ENCODE results near the gene INPP5E.
"Not testable (repeated sequence)": the region's sequence is repeated elsewhere in the genome, so short reads cannot be mapped to it uniquely, and the experiment has no call there.

INPP5E gene

GRCh38 chr9:136429683-136430491 is 9.8 kb downstream of the INPP5E start:
- DNase-seq (ENCODE audit: low read depth in 2 of 2): no peak

GRCh38 chr9:136429075-136429628 is 10.5 kb downstream of the INPP5E start:
- DNase-seq (ENCODE audit: low read depth in 2 of 2): no peak

- no peak for DNase-seq (ENCODE audit: low read depth in 2 of 2)
These were observed 12.9 kb downstream of the INPP5E start for GRCh38 chr9:136426787-136427186.

GRCh38 chr9:136425367-136425766 is 14.3 kb downstream of the INPP5E start:
- DNase-seq (ENCODE audit: low read depth in 2 of 2): not testable (repeated sequence)

GRCh38 chr9:136424750-136425362 is 14.8 kb downstream of the INPP5E start:
- DNase-seq (ENCODE audit: low read depth in 2 of 2): no peak

- DNase-seq (ENCODE audit: low read depth in 2 of 2): no peak
These were observed 16.1 kb downstream of the INPP5E start for GRCh38 chr9:136423432-136424146.

- DNase-seq (ENCODE audit: low read depth in 2 of 2): no peak
These were observed 16.8 kb downstream of the INPP5E start for GRCh38 chr9:136422876-136423275.

- DNase-seq (ENCODE audit: low read depth in 2 of 2): no peak
These were observed 17.9 kb downstream of the INPP5E start for GRCh38 chr9:136421791-136422190.

- no peak for DNase-seq (ENCODE audit: low read depth in 2 of 2)
These were observed 20.6 kb downstream of the INPP5E start for GRCh38 chr9:136419092-136419420.

GRCh38 chr9:136418182-136419091 is 21.2 kb downstream of the INPP5E start:
- DNase-seq (ENCODE audit: low read depth in 2 of 2): no peak

- DNase-seq (ENCODE audit: low read depth in 2 of 2): no peak
These were observed 22.7 kb downstream of the INPP5E start for GRCh38 chr9:136416914-136417313.

GRCh38 chr9:136416427-136416826 is 23.2 kb downstream of the INPP5E start:
- no peak for DNase-seq (ENCODE audit: low read depth in 2 of 2)

GRCh38 chr9:136412962-136413361 is 26.7 kb downstream of the INPP5E start:
- DNase-seq (ENCODE audit: low read depth in 2 of 2): no peak

GRCh38 chr9:136411378-136411777 is 28.3 kb downstream of the INPP5E start:
- DNase-seq (ENCODE audit: low read depth in 2 of 2): no peak

GRCh38 chr9:136410500-136411287 is 29.0 kb downstream of the INPP5E start, which contains the start of the genes ENTR1 and PMPCA:
TSS of gene ENTR1 (minus strand) at chr9:136410614. CDS start at chr9:136410397, 217 bp downstream.
TSS of gene PMPCA (plus strand) at chr9:136410658. CDS start at chr9:136410669, 11 bp downstream.
- DNase-seq (ENCODE audit: low read depth in 2 of 2): peak; percentile 95 to 97

- peak in 1 of 2 donors; percentile 30 for DNase-seq (ENCODE audit: low read depth in 2 of 2)
These were observed 29.8 kb downstream of the INPP5E start for GRCh38 chr9:136409557-136410455.

GRCh38 chr9:136407911-136408310 is 31.7 kb downstream of the INPP5E start:
- no peak for DNase-seq (ENCODE audit: low read depth in 2 of 2)

GRCh38 chr9:136407061-136407460 is 32.6 kb downstream of the INPP5E start:
- DNase-seq (ENCODE audit: low read depth in 2 of 2): not testable (repeated sequence)

- not testable (repeated sequence) for DNase-seq (ENCODE audit: low read depth in 2 of 2)
These were observed 33.7 kb downstream of the INPP5E start for GRCh38 chr9:136405904-136406303.

All from stimulated activated CD8-positive, alpha-beta memory T cell treated with anti-CD3 and anti-CD28 coated beads, Interleukin-2, amount 100 ng/mL, for 48 hours (primary cell).